AG10803 (cell line): Measurements from ENCODE around the gene MYRIP.

Source experiments
- DNase-seq: peaks from one replicate; pipeline ENCODE4 v3.0.0; 2010; ENCODE audit warnings: low read depth
- H3K4me3 ChIP-seq: 2 replicates; pipeline ENCODE4 v1.5.1; 2011; ENCODE audit warnings: mild to moderate bottlenecking, low read length, control low read depth
- TF ChIP-seq, protein P1 (sequence below): conservative IDR thresholded peaks from 2 replicates; pipeline ENCODE4 v1.5.1; 2011; ENCODE audit warnings: mild to moderate bottlenecking, low read length, control low read depth, inconsistent platforms

Gene MYRIP

DNA sequence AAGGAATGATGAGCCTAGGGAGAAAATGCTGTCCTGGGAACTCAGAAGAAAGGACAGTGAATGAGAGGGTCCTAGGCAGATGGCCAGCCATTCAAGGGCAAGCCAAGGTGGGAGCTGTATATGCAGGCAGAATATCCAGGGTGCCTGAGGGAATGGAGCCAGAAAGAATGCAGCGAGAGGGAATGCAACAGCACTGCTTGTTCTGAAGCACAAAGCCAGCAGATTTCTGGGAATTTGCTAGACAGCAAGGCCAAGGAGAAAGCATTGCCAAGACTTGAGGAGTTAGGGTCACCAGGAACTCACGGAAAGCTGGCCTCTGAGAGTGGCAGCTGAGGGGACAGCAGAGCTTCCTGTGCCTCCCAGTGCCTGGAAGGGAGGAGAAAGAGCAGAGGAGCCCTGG, 200.6 kb downstream of the MYRIP start:
- TF ChIP-seq, protein P1, sequence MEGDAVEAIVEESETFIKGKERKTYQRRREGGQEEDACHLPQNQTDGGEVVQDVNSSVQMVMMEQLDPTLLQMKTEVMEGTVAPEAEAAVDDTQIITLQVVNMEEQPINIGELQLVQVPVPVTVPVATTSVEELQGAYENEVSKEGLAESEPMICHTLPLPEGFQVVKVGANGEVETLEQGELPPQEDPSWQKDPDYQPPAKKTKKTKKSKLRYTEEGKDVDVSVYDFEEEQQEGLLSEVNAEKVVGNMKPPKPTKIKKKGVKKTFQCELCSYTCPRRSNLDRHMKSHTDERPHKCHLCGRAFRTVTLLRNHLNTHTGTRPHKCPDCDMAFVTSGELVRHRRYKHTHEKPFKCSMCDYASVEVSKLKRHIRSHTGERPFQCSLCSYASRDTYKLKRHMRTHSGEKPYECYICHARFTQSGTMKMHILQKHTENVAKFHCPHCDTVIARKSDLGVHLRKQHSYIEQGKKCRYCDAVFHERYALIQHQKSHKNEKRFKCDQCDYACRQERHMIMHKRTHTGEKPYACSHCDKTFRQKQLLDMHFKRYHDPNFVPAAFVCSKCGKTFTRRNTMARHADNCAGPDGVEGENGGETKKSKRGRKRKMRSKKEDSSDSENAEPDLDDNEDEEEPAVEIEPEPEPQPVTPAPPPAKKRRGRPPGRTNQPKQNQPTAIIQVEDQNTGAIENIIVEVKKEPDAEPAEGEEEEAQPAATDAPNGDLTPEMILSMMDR = no peak
- DNase-seq = no peak

DNA sequence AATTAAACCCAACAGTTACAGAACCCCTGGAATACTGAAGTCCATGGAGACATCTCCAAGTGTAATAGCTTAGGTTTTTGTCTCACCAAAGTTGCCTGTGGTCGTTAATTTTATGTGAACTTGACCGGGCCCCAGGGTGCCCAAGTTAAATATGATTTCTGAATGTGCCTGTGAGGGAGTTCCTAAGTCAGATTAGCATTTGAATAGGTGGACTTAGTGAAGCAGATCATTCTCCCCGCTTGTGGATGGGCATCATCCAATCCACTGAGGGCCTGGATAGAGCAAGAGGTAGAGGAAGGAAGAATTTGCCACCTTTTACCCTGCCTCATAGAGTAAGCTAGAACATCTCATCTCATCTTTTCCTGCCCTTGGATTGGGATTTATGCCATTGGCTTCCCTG, 203.0 kb downstream of the MYRIP start:
- H3K4me3 ChIP-seq = no peak overlapping the region
- DNase-seq = no peak
- TF ChIP-seq, protein P1 = no peak

More for the DNA sequence above, 200.6 kb downstream of the MYRIP start:
- no peak overlapping the region for H3K4me3 ChIP-seq

DNA sequence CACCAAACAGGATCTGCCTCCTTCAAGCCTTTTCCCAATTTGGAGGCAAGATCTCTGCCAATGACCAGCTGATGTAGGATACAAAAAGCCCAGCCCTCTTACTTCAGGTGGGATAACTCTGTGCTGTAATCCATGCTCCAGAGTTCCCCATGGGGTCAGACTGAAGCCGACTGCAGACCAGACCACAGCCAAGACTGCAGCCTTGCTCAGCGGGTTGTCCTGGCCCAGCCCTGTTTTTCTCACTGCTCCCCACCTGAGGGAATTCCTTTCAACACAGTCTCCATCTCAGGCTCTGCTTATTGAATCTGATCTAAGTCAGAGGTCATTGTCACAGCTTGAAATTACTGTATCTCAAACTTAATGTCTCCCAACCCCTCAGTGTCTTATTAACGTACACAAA, 207.0 kb downstream of the MYRIP start:
- TF ChIP-seq, protein P1 = no peak
- no peak overlapping the region for H3K4me3 ChIP-seq
- no peak for DNase-seq

DNA sequence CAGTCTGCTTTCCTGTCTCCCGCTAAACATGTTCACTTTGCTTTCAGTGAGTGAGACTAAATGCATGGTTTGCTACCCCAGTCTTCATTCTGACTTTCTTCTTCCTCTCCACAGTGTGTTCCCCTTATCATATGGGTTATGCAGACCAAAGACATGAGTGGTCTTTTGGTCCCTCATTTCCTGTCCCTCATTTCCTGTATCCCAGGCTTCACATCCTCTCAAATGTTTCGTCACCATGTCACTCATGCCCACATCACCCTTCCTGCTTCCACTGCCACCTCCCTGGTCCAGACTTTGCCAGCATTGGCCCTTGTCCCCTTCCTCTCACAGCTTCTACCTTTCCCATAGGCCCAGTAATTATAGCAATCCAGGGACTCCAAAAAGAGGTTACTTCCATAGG, 209.0 kb downstream of the MYRIP start:
- no peak for DNase-seq
- TF ChIP-seq, protein P1 = no peak
- H3K4me3 ChIP-seq = no peak overlapping the region

DNA sequence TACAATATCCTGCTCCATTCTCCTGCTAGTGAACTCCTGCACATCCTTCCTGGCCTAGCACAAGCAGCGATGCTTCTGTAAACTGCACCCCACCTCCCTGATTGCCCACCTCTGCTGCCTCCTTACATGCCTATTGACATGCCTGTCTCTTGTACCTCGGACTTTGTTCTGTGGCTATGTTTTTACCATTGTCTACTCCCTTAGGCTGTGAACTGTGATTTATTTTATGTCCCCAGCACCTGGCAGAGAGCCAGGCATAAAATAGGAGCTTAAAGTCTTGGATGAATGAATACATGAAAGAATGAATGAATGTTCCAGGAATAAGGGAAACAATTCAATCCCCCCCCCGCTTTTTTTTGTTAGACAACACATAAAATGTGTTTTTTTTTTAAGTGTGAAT, 210.0 kb downstream of the MYRIP start:
- no peak for DNase-seq
- TF ChIP-seq, protein P1 = no peak

DNA sequence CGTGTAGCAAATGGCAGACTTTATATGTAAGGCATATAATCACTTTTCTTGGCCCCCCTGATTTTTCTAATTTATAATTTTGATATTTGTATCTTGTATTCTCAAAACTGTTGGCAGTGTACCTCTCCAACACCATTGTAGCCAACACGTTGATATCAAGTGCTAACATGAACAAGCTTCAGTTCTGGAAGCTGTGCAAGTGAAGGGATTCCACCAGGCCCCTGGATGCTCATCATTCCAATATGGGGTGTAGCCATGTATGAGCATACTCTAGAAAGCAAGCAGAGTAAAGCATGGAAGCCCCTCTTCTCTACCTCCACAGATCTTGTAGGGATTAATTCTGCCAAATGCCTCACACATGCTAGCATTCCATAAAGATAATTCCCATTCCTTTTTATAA, 211.3 kb downstream of the MYRIP start:
- TF ChIP-seq, protein P1 = no peak
- H3K4me3 ChIP-seq = no peak overlapping the region
- DNase-seq = no peak

More for the DNA sequence above, 210.0 kb downstream of the MYRIP start:
- H3K4me3 ChIP-seq = no peak overlapping the region

DNA sequence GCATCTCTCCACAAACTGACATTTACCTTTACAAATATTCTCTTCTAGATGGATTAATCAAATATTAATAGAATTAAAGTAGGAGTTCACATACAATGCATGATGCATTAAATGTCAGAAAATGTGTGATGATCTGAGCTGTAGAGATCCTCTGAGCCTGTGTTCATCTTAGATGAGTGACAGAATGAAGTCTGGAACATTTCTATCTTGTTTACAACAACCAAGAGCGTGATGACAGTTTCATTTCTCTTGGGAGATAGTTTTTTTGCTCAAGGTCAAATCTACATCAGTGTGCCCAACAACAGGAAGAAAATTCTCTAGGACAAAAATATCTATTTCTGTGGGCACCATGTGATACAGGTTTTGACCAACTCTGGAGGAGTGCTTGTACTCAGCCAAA, 211.9 kb downstream of the MYRIP start:
- no peak overlapping the region for H3K4me3 ChIP-seq
- TF ChIP-seq, protein P1 = no peak
- DNase-seq = no peak
